ENCODE measurements around the gene APP. TPM values are rescaled to one million over a fixed set of nuclear protein-coding genes. Genes with fewer than 3 reads are reported as not detected.

APP gene
- total and polyA plus RNA-seq, 7 donors: 37.7 to 118 (median 56.6) TPM

GRCh38 chr21:26127918-26128317 is 42.7 kb downstream of the APP start:
- Histone ChIP-seq H3K9me3 (no peaks in the 10 kb centered on the region), H3K4me1 (peaks cover 18% of the 10 kb centered on the region), H3K4me3 (no peak overlapping the region), H3K36me3 (ENCODE audit: insufficient read depth in 1 of 2, low read depth in 1 of 2) (no peaks in the 10 kb centered on the region), H3K27me3 (ENCODE audit: insufficient read depth in 3 of 3, low read length in 2 of 3) (no peaks in the 10 kb centered on the region), H3K27ac (no peak overlapping the region)
- no peak for TF ChIP-seq CTCF (IDR thresholded peaks at IDR 0.05)
- ATAC-seq (peak in 1 of 4 donors; percentile 41), DNase-seq (no peak)
- WGBS, 3 donors: 17 to 37% (median 24%) methylated on average over 6 of the region's 6 CpGs
- intact Hi-C loops (cut with DNase I): no loop called here

- H3K4me3 ChIP-seq: no peak overlapping the region
- WGBS, 3 donors: 71 to 73% (median 73%) methylated on average over 1 of the region's 1 CpG
- H3K9me3 ChIP-seq: no peaks in the 10 kb centered on the region
- H3K27me3 ChIP-seq (ENCODE audit: insufficient read depth in 3 of 3, low read length in 2 of 3): no peaks in the 10 kb centered on the region
- no peak overlapping the region for H3K27ac ChIP-seq
- no peaks in the 10 kb centered on the region for H3K36me3 ChIP-seq (ENCODE audit: insufficient read depth in 1 of 2, low read depth in 1 of 2)
- no peak for ATAC-seq
- H3K4me1 ChIP-seq: peaks cover 19% of the 10 kb centered on the region
- TF ChIP-seq CTCF (IDR thresholded peaks at IDR 0.05): no peak
- DNase-seq: no peak
- intact Hi-C loops (cut with DNase I): no loop called here
Measured at GRCh38 chr21:26127073-26127814, 43.3 kb downstream of the APP start.

GRCh38 chr21:26126168-26126553 is 44.4 kb downstream of the APP start:
- ATAC-seq: no peak
- H3K27ac ChIP-seq: no peak overlapping the region

GRCh38 chr21:26125433-26126167 is 45.0 kb downstream of the APP start:
- intact Hi-C loops (cut with DNase I): no loop called here
- no peak for ATAC-seq

More at GRCh38 chr21:26126168-26126553, 44.4 kb downstream of the APP start:
- Histone ChIP-seq H3K9me3 (no peaks in the 10 kb centered on the region), H3K4me1 (peaks cover 19% of the 10 kb centered on the region), H3K27me3 (ENCODE audit: insufficient read depth in 3 of 3, low read length in 2 of 3) (no peaks in the 10 kb centered on the region), H3K4me3 (no peak overlapping the region), H3K36me3 (ENCODE audit: insufficient read depth in 1 of 2, low read depth in 1 of 2) (no peaks in the 10 kb centered on the region)
- no peak for DNase-seq
- intact Hi-C loops (cut with DNase I): no loop called here
- no peak for TF ChIP-seq CTCF (IDR thresholded peaks at IDR 0.05)
- 96 to 97% (median 96%) methylated on average over 4 of the region's 4 CpGs for WGBS, 3 donors

More at GRCh38 chr21:26125433-26126167, 45.0 kb downstream of the APP start:
- no peak for TF ChIP-seq CTCF (IDR thresholded peaks at IDR 0.05)
- Histone ChIP-seq H3K27ac (no peak overlapping the region), H3K9me3 (no peaks in the 10 kb centered on the region), H3K4me1 (peaks cover 19% of the 10 kb centered on the region), H3K27me3 (ENCODE audit: insufficient read depth in 3 of 3, low read length in 2 of 3) (no peaks in the 10 kb centered on the region), H3K36me3 (ENCODE audit: insufficient read depth in 1 of 2, low read depth in 1 of 2) (no peaks in the 10 kb centered on the region), H3K4me3 (no peak overlapping the region)
- WGBS, 3 donors: 73 to 88% (median 74%) methylated on average over 8 of the region's 8 CpGs
- DNase-seq: no peak

All from psoas muscle (tissue), 8 donors.